ENCODE measurements around the gene FLNC. TPM values are rescaled to one million over a fixed set of nuclear protein-coding genes. Genes with fewer than 3 reads are reported as not detected.

The FLNC gene
- total and polyA plus RNA-seq, 9 of the 15 experiments (the other 6 are each of a cell fraction or from before 2014, with no cell fraction given): 0.90 to 155 (median 28.8) TPM

DNA sequence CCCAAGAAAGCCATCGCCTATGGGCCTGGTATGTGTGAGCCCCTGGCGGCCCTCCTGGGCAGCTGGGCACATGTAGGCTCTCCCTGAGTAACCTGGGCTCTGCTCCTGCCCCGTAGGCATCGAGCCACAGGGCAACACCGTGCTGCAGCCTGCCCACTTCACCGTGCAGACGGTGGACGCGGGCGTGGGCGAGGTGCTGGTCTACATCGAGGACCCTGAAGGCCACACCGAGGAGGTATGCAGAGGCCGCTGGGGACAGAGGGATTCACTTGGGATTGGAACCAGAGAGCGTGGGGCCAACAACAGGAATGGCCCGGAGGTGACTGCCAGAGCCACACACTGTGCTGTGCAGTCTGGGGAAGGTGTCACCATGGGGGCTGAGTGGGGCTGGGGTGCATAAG lies 7.3 kb downstream of the FLNC start (continued):
- no peak for TF ChIP-seq ZNF79 (CRISPR knock-in tag; IDR thresholded peaks at IDR 0.05; ENCODE audit: low read depth)
- no peak for TF ChIP-seq FOXJ2 (tag; IDR thresholded peaks at IDR 0.05)
- TF ChIP-seq POLR2G (IDR thresholded peaks at IDR 0.05; ENCODE audit: low read depth, low read length): 0 out of 2 replicates have a peak, but pooled peaks have one; percentile 45
- TF ChIP-seq MAZ (CRISPR knock-in tag; conservative IDR thresholded peaks at IDR 0.05 in 1 of 2, IDR thresholded peaks at IDR 0.05 in 1 of 2): no peak
- peak; percentile 62; the same call in 1 of the 2 replicates for TF ChIP-seq RBFOX2 (IDR thresholded peaks at IDR 0.05; ENCODE audit: low read depth, low read length)
- TF ChIP-seq NFIX (CRISPR knock-in tag; IDR thresholded peaks at IDR 0.05; ENCODE audit: low read depth): no peak
- TF ChIP-seq KDM5B (IDR thresholded peaks at IDR 0.05; ENCODE audit: insufficient replicate concordance, low read depth, low read length): no peak
- TF ChIP-seq HMGN3 (IDR thresholded peaks at IDR 0.05; ENCODE audit: borderline replicate concordance, extremely low read depth, insufficient read length, low read depth, low read length): peak; percentile 36
- TF ChIP-seq GTF2A2 (tag; IDR thresholded peaks at IDR 0.05): no peak
- TF ChIP-seq MXI1 (IDR thresholded peaks at IDR 0.05; ENCODE audit: low read depth, low read length): no peak

DNA sequence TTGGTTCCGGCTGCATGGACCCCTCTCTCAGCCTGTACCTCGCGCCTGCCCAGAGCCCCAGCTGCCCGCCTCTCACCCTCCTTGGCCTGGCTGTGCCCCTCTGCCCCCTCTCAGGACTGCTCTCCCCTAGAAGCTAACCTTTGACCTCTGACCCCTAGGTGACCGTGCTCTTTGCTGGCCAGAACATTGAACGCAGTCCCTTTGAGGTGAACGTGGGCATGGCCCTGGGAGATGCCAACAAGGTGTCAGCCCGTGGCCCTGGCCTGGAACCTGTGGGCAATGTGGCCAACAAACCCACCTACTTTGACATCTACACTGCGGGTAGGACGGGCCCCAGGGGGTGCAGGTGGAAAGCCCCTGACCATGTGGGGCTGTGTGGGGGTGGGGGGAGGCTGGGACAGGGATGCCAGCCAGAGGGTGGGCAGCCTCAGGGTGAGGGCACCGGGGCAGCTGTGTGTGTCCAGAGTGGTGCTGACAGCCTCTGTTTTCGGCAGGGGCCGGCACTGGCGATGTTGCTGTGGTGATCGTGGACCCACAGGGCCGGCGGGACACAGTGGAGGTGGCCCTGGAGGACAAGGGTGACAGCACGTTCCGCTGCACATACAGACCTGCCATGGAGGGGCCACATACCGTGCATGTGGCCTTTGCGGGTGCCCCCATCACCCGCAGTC lies 8.0 kb downstream of the FLNC start:
- Histone ChIP-seq H3K9me1 (ENCODE audit: control insufficient read depth, insufficient read depth, low read length) (no peaks in the 10 kb centered on the region), H4K20me1 (replicated peaks; ENCODE audit: control insufficient read depth, insufficient read depth, low read length) (peaks cover 17% of the 10 kb centered on the region; the same call in 1 of the 2 replicates), H3K27me3 (ENCODE audit: control insufficient read depth in 2 of 2, insufficient read depth in 2 of 2, low read length in 2 of 2) (no peaks in the 10 kb centered on the region), H3K27ac (ENCODE audit: extremely low read depth, low read depth, low read length) (no peak overlapping the region), H3K79me2 (ENCODE audit: control insufficient read depth, insufficient read depth, low read length) (peaks cover 16% of the 10 kb centered on the region), H3K9me3 (replicated peaks; ENCODE audit: control insufficient read depth, insufficient read depth, low read depth, low read length) (no peaks in the 10 kb centered on the region), H3K9ac (ENCODE audit: insufficient read depth in 1 of 2, low read depth in 2 of 2, low read length in 2 of 2) (no peak overlapping the region; a peak in 1 of 4 replicates), H3K4me2 (ENCODE audit: insufficient read depth, low read length) (no peak overlapping the region), H3K36me3 (ENCODE audit: control insufficient read depth, insufficient read depth, low read length) (peaks cover 99% of the 10 kb centered on the region; the same call in 2 of the 3 replicates), H3K4me3 (no peak overlapping the region), H3K4me1 (replicated peaks in 1 of 2; ENCODE audit: control insufficient read depth in 2 of 2, insufficient read depth in 2 of 2, low read length in 2 of 2) (peaks cover 8 to 62% of the 10 kb centered on the region in 2 experiments), H2AFZ (ENCODE audit: low read depth, low read length) (no peak overlapping the region)
- intact Hi-C loops (cut with micrococcal nuclease) (no loop called here), in situ Hi-C loops (cut with MboI) (no loop called here)
- ATAC-seq (no peak), DNase-seq (ENCODE audit: extremely low read depth in 1 of 4, low spot score in 3 of 4) (no peak), FAIRE-seq (no peak)
- ChIA-PET POLR2A (no interaction called here), CTCF (ENCODE audit: low intra/inter-chr PET ratio) (no interaction called here)
- 93% methylated on average over 17 of the region's 22 CpGs for WGBS (ENCODE audit: insufficient coverage, low coverage, missing lambda C conversion rate)
- BruUV-seq (replicated peaks): TSS peak; percentile 9
- TF ChIP-seq, protein P1, sequence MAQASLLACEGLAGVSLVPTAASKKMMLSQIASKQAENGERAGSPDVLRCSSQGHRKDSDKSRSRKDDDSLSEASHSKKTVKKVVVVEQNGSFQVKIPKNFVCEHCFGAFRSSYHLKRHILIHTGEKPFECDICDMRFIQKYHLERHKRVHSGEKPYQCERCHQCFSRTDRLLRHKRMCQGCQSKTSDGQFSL (CRISPR knock-in tag; IDR thresholded peaks at IDR 0.05): peak; percentile 45; the same call in 1 of the 2 replicates
- TF ChIP-seq, protein P1 (tag; IDR thresholded peaks at IDR 0.05): no peak
- no peak for TF ChIP-seq SIN3B (IDR thresholded peaks at IDR 0.05; ENCODE audit: low read depth)
- TF ChIP-seq CREB1 (IDR thresholded peaks at IDR 0.05): no peak
- TF ChIP-seq CREB1 (CRISPR knock-in tag; IDR thresholded peaks at IDR 0.05): 0 out of 2 replicates have a peak, but pooled peaks have one; percentile 18
- no peak for TF ChIP-seq ETV5 (CRISPR knock-in tag; IDR thresholded peaks at IDR 0.05; ENCODE audit: low read depth)
- 0 out of 2 replicates have a peak, but pooled peaks have one; percentile 13 for TF ChIP-seq MTA2 (IDR thresholded peaks at IDR 0.05; ENCODE audit: low read depth)
- peak; percentile 61 for TF ChIP-seq RBM22 (IDR thresholded peaks at IDR 0.05; ENCODE audit: low read depth, low read length, poor library complexity, severe bottlenecking)
- no peak for TF ChIP-seq NCOA6 (IDR thresholded peaks at IDR 0.05)
- TF ChIP-seq NR2C1 (IDR thresholded peaks at IDR 0.05): peak; percentile 96
- peak; percentile 95 for TF ChIP-seq NR2C1 (tag; IDR thresholded peaks at IDR 0.05)
- TF ChIP-seq FOS (IDR thresholded peaks at IDR 0.05; ENCODE audit: extremely low read depth, insufficient read length): no peak
- peak; percentile 75 for TF ChIP-seq RBFOX2 (IDR thresholded peaks at IDR 0.05; ENCODE audit: low read depth, low read length)
- TF ChIP-seq POLR2G (IDR thresholded peaks at IDR 0.05; ENCODE audit: low read depth, low read length): peak; percentile 71
